HG03095 (cell line): Measurements from ENCODE around the gene KATNAL2.
A peak's percentile ranks its signal among the peaks of the same experiment; 100 is the strongest.
"Not testable (repeated sequence)": the region's sequence is repeated elsewhere in the genome, so short reads cannot be mapped to it uniquely, and the experiment has no call there.

Experiments used
- ATAC-seq: cut with Tn5 transposase; IDR thresholded peaks from one replicate; pipeline ENCODE4 v1.9.1; 2021; ENCODE audit warnings: moderate library complexity; ENCODE audit not compliant: unreplicated experiment

KATNAL2 gene

DNA sequence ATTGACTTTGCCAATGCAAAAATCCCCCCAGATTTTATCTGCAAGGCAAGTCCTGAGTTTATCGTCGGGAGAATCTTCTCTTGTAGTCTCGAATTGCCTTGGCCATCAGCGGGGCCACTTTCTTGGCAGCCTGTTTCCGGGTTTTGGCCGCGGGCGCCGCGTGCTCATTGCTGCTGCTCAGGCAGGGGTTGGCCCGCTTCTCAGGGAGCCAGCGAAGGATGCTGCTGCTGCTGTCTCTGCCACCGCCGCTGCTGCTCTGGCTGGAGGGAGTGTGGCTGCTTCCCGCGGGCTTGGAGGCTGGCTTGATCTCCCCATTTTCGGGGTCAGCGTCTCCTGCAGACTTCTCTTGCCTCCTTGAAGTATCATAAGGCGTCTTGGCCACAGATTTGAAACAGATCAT is 115.5 kb downstream of the KATNAL2 start:
- no peak for ATAC-seq

DNA sequence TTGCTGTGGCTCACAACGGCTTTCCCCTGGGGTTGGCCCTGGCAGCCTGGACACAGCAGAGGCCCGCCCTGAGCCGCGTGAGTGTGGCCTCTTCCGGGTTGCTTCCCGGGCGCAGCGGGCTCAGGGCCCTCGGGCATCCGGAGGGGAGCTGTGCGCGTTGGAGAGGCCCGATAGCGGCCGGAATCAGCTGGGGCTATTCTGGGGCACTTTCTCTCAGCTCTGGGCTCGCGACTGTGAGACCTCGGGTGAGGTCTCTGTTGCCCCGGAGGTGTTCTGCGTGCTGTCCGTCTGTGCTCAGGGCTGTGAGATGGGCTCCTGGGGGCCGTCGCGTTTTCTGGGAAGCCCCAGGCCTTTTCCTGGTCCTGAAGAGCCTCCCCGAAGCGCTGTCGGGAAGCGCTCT is 117.2 kb downstream of the KATNAL2 start:
- ATAC-seq, result not testable (repeated sequence)

DNA sequence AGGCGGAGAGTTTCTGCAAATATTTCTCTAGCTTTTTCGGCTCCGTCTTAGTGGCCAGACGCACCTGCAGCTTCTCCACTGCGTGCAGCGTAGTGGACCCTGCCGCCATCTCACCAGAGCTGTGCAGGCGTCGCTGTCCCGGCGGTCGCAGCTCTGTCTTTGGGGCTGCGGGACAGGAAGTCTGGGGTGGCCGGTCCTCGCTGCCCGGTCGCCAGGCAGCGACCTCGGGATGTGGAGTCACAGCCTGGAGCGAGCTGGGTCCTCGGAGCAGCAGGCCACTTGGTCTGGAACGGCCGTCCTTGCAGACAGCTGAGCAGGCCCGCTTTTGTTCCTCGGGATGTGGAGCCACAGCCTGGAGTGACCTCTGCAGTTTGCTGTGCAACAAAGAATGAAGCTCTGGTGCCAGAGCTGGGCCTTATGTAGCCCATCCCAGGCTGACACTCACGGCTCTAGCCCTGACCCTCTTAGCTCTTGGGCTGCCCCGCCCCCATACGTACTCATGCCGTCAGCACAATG is 117.8 kb downstream of the KATNAL2 start, which contains the start of gene ELOA2:
ELOA2 (minus strand) TSS at position 466 of the 516 bp plus-strand sequence; CDS start at position 109, 357 bp downstream.
- ATAC-seq, result no peak

DNA sequence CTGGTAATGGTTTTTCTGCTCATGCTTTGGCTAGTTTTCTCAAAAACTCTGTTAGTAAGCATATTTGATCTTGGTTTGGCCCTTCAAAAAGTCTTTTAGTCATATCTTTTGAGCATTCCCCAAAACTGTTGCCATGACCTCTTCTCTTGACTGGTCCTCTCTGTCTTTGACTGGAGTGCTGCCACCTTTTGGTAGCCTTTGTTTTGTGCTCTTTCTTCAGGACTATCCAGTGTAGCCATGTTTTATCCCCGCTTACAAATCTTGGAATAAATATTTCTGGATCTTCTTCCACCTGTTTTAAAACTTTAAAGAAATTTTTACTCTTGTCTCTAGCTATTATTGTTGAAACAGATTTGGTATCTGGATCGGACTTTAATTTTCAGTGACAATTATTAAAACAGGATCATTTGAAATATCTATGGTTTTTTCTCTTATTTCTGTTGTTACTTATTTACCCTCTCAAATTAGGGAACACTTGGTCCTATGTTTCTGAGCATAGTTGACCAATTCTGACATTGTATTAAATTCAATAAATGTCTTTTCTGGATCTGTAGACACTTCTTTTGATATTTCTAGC is 119.0 kb downstream of the KATNAL2 start:
- ATAC-seq, result no peak

DNA sequence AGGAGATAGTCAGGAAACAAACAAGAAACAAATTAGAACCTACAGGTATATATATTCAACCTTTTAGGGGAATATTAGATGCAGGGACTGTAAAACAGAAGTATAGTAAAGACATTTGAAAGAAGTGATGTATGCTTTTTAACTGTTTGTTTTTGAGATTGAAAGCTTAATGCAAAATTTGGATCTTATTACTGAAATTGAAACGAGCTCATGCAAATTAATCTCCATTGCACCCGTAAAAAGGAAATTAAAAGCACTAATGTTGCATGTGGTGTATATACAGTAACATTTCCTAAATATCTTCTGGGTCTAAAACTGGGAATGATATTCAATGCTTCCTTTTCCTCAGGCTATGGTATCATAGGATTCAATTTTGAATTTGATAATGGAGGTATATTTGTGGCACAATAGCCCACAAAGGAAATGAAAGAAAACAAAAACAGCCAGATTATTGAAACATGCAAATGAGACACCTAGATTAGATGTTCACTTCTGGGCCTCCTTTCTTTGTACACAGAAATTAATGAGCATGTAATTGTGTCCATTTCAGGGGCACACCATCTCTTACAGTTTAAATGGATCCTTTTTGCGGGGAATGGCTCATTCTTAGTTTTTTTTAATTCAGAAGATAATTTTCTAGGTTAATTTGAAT is 119.7 kb downstream of the KATNAL2 start:
- no peak for ATAC-seq

DNA sequence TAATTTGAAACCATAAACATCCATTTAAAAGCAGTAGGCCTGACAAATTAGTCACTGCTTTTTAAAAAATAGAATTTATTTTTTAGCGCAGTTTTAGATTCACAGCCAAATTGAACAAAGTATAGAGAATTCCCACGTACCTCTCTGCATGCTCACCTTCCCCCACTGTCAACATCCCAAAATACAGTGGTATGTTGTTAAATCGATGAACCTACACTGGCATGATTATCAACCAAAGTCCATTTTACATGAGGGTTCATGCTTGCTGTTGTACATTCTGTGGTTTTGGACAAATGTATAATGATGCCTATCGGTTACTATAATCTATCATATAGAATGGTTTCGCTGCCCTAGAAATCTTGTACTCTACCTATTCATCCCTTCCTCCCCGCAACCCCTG is 123.6 kb downstream of the KATNAL2 start:
- ATAC-seq, result no peak

DNA sequence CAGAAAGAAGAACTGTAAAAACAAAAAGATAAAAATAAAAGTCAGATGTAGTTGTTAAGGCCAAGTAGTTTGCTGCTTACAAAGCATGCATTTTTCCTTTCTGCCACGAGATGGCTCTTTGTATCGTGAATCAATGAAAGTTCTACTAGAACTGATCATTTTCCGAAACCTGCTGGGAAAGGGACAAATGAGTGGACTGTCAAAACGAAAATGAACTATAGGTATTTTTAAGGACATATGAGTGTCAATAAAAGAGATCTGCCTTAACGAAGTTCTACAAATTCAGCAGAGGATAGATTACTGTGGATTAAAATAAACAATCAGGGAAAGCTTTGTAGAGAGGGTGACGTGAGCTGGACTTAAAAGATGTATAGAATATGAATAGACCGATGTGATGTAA is 133.1 kb downstream of the KATNAL2 start:
- ATAC-seq, result no peak

DNA sequence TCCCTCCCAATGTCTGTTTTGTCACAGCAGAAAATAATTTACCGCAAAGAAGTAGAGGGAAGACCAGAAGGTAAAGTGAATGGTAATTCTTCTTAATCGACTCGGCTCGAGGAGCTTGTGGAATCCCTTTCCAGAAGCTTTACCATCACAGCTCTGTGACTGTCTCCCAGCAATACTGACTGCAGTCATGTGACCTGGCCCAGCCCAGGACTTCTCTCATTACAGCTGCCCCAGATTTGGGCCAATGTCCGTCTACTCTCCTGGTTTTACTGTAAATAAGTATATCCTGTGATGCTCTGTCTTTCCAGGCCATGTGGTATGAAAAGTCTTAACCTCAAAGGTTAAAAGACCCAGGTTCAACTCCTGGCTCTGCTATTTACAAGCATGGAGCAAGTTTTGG is 137.0 kb downstream of the KATNAL2 start:
- ATAC-seq, result no peak

DNA sequence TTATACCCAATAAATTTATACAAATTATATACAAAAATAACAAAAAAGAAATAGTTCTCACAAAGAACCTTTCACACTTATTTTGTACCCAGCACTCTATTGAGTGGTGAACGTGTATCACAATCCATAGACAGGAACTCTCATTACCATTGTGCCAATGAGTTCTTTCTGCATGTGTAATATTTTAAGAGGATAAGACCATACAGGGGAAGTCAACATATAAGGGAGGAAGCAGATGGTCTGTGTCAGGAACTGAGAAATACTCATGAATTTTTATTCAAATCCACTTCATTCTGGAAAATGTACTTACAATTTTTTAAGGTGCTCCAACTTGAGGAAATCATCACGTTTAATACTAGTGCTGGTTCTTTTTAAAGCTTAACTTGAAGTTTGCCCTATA is 145.1 kb downstream of the KATNAL2 start:
- no peak for ATAC-seq

DNA sequence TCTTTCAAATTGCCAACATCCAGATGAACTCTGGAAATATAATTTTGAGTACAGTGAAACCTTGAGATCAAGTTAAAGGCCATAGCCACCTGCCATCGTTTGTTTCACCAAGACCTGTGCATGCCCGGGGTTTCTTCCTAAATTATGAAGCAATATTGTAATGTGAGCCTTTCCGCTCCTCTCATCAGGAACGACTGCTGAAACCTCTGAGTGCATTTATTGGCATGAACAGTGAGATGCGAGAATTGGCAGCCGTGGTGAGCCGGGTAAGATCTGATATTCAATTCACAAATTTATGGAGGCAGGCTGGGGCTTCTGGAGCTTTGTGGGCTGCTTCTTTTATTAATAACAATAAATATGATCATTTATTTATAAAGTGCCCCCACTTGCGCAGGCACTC is 145.7 kb downstream of the KATNAL2 start:
- no peak for ATAC-seq

DNA sequence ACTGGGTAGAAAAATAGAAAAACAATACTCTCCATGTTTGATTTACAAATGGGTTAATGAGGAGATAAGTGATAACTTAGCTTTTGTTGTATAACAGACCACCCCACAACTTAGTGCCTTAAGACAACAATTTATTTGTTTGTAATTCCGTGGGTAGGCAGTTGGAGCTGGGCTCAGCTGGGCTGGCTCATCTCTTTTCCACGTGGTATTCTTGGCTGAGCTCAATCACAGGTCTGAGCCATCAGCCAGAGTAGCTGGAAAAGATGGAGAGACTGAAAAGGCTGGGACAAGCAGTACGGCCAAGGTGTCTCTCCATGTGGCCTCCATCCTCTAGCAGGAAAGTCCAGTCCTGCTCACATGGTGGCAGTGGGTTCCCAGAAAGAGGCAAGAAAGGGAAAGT is 150.2 kb downstream of the KATNAL2 start:
- ATAC-seq, result no peak

DNA sequence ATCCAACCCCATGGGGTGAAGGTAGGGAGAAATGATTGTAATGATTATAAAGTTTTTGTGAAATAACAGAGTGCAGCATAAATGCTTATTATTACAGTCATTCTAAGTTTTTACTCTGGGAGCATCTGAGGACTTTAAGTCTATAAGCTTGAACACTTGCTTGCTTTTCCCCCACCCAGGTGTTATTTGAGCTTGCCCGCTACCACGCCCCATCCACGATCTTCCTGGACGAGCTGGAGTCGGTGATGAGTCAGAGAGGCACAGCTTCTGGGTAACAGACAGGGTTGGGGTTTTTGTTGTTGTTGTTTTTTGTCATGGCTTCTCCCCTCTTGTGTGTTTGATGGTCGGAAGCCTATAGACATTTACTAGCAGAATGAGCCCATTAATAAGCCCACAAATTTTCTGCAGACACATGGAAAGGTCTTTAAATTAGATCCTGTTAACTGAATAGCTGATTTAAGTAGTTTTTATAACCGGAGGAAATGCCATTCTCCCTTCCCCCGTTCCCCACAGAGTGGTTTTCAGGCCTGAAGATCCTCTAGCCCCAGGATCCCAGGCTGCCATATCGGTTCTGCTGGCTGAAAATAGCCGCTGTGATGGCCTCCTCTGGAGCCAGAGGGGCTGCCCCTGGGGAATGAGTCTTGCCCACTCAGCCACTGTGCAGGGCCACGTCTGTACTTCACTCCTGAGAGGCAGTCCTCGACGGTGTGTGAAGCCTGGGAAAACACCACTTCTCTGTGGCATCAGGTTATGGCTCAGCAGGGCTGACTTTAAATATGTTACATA is 157.9 kb downstream of the KATNAL2 start:
- no peak for ATAC-seq

DNA sequence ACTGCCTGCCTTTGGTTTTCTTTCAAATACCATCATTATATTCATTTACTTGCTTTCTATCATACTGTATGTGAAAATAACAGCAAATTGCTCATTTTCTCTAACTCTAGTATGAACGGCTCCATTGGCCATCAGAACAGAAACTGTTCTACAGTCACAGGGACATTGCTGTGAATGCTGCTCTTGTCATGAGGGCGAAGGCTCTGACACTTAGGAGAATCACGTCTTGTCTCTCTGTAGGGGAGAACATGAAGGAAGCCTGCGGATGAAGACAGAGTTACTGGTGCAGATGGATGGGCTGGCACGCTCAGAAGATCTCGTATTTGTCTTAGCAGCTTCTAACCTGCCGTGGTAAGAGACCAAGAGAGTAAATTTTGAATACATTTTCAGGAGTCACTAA is 159.7 kb downstream of the KATNAL2 start:
- no peak for ATAC-seq

DNA sequence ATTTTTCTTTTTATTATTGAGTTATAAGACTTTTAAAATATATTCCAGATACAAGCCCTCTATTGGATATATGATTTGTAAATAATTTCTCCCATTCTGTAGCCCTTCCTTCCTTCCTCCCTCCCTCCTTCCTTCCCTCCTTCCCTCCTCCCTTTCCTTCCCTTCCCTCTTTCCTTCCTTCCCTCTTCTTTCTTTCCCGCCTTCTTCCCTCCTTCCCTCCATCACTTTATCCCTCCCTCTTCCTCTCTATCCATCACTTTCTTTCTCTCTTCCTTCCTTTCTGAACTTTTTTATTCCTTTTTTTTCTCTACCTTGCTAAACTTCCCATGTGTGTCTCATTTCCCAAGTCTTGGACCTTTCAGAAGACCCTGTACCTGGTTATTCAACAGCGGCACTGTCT is 163.5 kb downstream of the KATNAL2 start:
- ATAC-seq, result no peak

DNA sequence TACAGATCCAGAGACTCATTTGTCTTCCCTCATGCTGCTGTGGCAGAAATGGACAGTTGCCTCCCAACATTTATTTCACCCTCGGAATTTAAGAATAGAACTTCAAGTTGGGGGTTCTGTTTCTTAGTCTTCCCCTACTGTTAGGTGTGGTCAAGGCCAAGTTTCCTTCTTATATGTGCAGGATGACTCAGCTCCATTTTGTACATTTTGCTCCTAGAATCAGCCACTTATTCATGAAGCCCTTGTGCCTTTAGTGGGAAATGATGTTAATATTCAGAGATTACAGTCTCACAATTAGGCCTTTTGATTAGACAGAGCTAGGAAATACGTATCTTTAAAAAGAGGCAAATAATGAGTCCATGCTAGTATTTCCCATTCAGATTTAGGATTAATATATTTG is 164.2 kb downstream of the KATNAL2 start:
- ATAC-seq, result no peak

DNA sequence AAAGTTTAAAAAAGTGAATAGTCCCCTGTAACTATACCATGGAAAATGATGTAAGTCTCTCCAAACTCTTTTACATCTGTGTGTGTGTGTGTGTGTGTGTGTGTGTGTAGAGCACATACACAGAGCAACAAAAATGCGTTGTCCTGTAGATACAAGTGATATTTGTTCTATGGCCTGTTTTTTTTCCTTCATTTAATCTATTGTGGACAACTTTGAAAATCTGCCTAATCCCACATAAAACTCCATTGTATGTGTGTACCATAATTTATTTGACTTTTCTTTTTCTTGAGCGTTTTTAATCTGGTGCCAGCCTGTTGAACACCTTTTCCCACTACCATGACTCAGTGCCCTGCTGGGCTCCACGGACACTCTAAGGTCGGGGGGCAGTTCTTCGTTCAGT is 170.3 kb downstream of the KATNAL2 start:
- ATAC-seq, result no peak

DNA sequence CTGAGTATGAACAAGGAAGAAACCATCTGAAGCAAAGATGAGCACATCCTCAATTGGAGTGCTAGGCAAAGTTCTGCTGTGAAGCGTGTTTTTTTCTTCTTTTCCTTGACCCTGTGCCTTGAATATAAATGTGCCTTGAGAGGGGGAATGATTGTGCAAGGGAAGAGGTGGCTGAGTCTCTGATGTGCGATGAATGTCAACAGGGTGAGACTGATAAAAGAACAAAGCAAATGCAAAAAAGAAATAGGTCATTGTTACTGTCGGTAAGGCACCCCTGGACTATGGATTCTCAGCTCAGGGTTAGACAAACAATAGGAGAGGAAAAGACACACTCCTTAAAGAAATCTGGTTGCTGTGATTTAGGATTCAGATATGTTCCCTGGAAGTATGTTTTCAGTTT is 178.4 kb downstream of the KATNAL2 start:
- no peak for ATAC-seq

DNA sequence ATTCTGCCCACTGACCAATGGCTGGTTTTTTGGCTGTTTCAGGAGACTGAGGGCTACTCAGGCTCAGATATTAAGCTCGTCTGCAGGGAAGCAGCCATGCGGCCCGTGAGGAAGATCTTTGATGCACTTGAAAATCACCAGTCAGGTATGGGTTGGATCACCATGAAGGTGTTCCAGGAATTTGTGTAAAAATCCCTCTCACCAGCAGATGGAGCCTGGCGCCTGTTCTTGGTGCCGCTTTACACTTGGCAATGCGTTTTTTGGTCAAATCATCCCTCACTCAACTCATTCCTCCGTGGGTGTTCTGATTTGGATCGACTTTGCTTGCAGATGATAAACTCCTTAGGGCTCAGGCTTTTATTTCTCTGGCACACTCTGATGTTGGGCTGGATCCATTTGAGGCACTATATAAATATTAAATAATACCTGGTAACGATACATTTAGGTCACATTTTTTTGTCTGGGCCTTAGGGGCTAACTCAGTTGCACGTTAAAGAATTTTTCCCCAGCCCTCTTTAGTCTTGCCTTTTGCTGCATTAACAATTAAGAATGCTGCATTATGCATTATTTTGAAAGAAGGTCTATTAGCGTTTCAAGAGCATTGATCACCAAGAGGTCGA is 182.9 kb downstream of the KATNAL2 start:
- ATAC-seq, result peak; percentile 52

DNA sequence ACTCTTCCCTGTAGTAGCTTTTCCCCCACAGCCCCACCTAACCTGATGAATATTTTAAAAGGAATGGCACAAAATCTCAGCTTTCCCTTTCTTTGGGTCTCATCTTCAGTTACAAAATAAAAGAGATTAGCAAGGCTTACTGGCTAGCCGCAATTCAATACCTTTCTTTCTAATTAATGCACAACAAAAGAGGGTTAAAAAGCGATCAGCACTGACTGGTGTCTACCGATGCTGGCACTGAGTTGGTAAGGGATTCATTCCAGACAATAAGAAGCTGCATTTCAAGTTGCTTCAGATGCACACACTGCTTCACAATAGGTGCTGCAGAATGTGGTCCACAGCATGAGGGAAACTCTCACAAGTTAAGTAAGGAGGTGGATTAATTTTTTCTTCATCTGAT is 191.0 kb downstream of the KATNAL2 start:
- no peak for ATAC-seq

DNA sequence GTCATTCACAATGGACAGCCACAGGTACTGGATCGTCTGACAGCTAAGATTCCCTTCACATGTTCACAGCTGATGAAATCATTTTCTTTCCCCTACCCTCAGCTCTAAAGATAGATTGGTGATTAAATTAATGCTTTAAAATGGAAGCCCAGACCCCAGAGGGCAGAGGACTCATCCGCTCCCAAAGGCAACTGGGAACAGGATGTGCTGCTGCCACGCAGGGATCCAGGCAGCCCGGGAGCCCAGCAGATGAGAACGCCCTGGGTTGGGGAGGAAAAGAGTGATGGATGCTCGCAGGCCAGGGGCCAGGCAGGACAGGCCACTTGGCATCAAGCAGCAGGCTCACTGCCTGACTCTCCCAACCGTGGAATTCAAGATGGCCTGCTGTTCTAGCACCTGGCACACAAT is 191.6 kb downstream of the KATNAL2 start:
- ATAC-seq, result no peak

DNA sequence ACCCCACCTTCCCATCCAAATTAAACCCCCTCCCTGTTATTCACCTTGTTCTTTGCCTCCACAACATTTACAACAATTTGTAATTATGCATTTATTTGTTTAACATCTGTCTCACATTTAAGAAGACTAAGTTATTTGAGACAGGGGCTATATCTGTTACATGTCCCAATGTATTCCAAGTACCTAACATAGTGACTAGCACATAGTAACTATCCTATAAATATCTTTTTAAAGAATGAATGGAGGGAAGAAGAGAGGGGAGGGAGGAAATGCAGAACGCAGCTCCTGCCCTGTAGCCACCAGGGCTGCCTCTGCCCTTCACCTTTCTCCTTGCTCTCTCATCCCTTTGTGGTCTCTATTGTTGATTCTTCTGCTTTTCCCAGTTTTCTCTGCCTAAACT is 192.3 kb downstream of the KATNAL2 start:
- no peak for ATAC-seq
